H1 (cell line): Measurements from ENCODE around the gene GCFC2. TPM values are rescaled to one million over a fixed set of nuclear protein-coding genes. Genes with fewer than 3 reads are reported as not detected.

Source experiments
- CTCF ChIA-PET: fragments of 300-600 bp; sonication (Branson Sonifier 250); formaldehyde crosslinking; loops from one replicate; lab custom pipeline; 2021; ENCODE audit not compliant: partially characterized antibody; lab: Charles Lee
- POLR2A ChIA-PET: fragments of 300-600 bp; sonication (Branson Sonifier 250); formaldehyde crosslinking; loops from one replicate; lab custom pipeline; 2021; ENCODE audit warnings: inconsistent platforms; ENCODE audit not compliant: partially characterized antibody; lab: Charles Lee
- DNase-seq, 2 experiments: peaks; one replicate each; pipeline versions ENCODE4 v3.0.0 to v3.0.0-alpha.2; 2010 to 2022; ENCODE audit warnings: low spot score in 2 of 2, low read depth in 1 of 2, mixed read lengths in 1 of 2
- FAIRE-seq: peaks from 2 replicates; lab custom pipeline; 2011; peaks lifted over from hg19 to GRCh38; lab: Jason Lieb, UNC
- H2AFZ ChIP-seq: 2 replicates; pipeline ENCODE4 v1.8.1; 2012; ENCODE audit warnings: low read length, inconsistent platforms
- H2AK5ac ChIP-seq: 2 replicates; pipeline ENCODE4 v1.6.1; 2013; ENCODE audit warnings: low read depth, low read length
- H2BK120ac ChIP-seq: replicated peaks from 2 replicates; pipeline ENCODE3; 2013; ENCODE audit warnings: low read depth, low read length, inconsistent platforms
- H2BK12ac ChIP-seq: 2 replicates; pipeline ENCODE4 v1.6.1; 2013; ENCODE audit warnings: low read depth, low read length
- H2BK15ac ChIP-seq: 2 replicates; pipeline ENCODE4 v1.6.1; 2013; ENCODE audit warnings: low read length
- H2BK20ac ChIP-seq: 2 replicates; pipeline ENCODE4 v1.6.1; 2013; ENCODE audit warnings: low read length
- H2BK5ac ChIP-seq: 2 replicates; pipeline ENCODE4 v1.6.1; 2013; ENCODE audit warnings: low read depth, low read length
- H3K14ac ChIP-seq: 2 replicates; pipeline ENCODE4 v1.6.1; 2013; ENCODE audit warnings: inconsistent platforms; ENCODE audit not compliant: insufficient read length
- H3K18ac ChIP-seq: 2 replicates; pipeline ENCODE4 v1.6.1; 2013; ENCODE audit warnings: low read length; ENCODE audit errors: extremely low read depth
- H3K23ac ChIP-seq: 2 replicates; pipeline ENCODE4 v1.6.1; 2013; ENCODE audit warnings: inconsistent platforms; ENCODE audit not compliant: insufficient read length
- H3K23me2 ChIP-seq: 2 replicates; pipeline ENCODE4 v1.6.1; 2013; ENCODE audit warnings: low read depth, low read length
- H3K27ac ChIP-seq: 2 replicates; pipeline ENCODE4 v1.6.1; 2011; ENCODE audit warnings: low read depth, low read length, inconsistent platforms
- H3K27me3 ChIP-seq, 4 experiments: replicated peaks in 1 of 4; 1 replicate in 1 of 4; 2 replicates in 3 of 4; pipeline versions ENCODE4 v1.6.1 to v1.8.1; 2011 to 2013; ENCODE audit warnings: low read length in 3 of 4, mild to moderate bottlenecking in 3 of 4, inconsistent platforms in 2 of 4, mixed read lengths in 2 of 4, moderate library complexity in 1 of 4; ENCODE audit not compliant: control insufficient read depth in 3 of 4, insufficient read depth in 3 of 4; ENCODE audit errors: extremely low read depth in 1 of 4
- H3K36me3 ChIP-seq, 4 experiments: 2 replicates each; pipeline versions ENCODE4 v1.6.1 to v1.8.1; 2011 to 2013; ENCODE audit warnings: mild to moderate bottlenecking in 4 of 4, low read length in 3 of 4, moderate library complexity in 2 of 4, control low read depth in 1 of 4, inconsistent platforms in 1 of 4; ENCODE audit not compliant: insufficient read depth in 4 of 4, control insufficient read depth in 2 of 4
- H3K4ac ChIP-seq: replicated peaks from 2 replicates; pipeline ENCODE3; 2013; ENCODE audit warnings: low read length, low read depth, mixed read lengths, inconsistent platforms; ENCODE audit not compliant: insufficient read length
- H3K4me1 ChIP-seq, 4 experiments: replicated peaks in 1 of 4; 1 replicate in 1 of 4; 2 replicates in 3 of 4; pipeline versions ENCODE4 v1.6.1 to v1.8.1; 2011 to 2013; ENCODE audit warnings: low read length in 3 of 4, inconsistent platforms in 2 of 4, mixed read lengths in 1 of 4; ENCODE audit not compliant: insufficient read depth in 4 of 4, control insufficient read depth in 3 of 4
- H3K4me2 ChIP-seq, 2 experiments: 2 replicates each; pipeline versions ENCODE4 v1.6.1 to v1.8.1; 2011 to 2013; ENCODE audit warnings: low read depth in 2 of 2, low read length in 2 of 2, control low read depth in 1 of 2, inconsistent platforms in 1 of 2, mild to moderate bottlenecking in 1 of 2; ENCODE audit not compliant: insufficient read depth in 1 of 2
- H3K4me3 ChIP-seq, 4 experiments: fragments of 200-600, 300-600 bp in 1 of 4; sonication (generic), shearing (Covaris generic), sonication (Bioruptor Twin) in 1 of 4; 2 replicates each; pipeline versions ENCODE4 v1.5.1 to v1.8.1; 2011 to 2016; ENCODE audit warnings: low read length in 4 of 4, low read depth in 3 of 4, control low read depth in 2 of 4, inconsistent platforms in 2 of 4, mild to moderate bottlenecking in 2 of 4, mixed read lengths in 1 of 4, moderate library complexity in 1 of 4; ENCODE audit not compliant: insufficient read depth in 2 of 4; ENCODE audit errors: extremely low read depth in 1 of 4
- H3K56ac ChIP-seq: replicated peaks from 2 replicates; pipeline ENCODE3; 2013; ENCODE audit warnings: low read depth, mild to moderate bottlenecking, mixed read lengths, low read length, inconsistent platforms; ENCODE audit not compliant: insufficient read length
- H3K79me1 ChIP-seq: 2 replicates; pipeline ENCODE4 v1.6.1; 2013; ENCODE audit warnings: low read depth, low read length, control low read depth
- H3K79me2 ChIP-seq, 2 experiments: 2 replicates each; pipeline versions ENCODE4 v1.6.1 to v1.8.1; 2012 to 2013; ENCODE audit warnings: low read length in 2 of 2, mild to moderate bottlenecking in 2 of 2, inconsistent platforms in 1 of 2; ENCODE audit not compliant: insufficient read depth in 2 of 2, control insufficient read depth in 1 of 2
- H3K9ac ChIP-seq, 4 experiments: replicated peaks in 1 of 4; 1 replicate in 1 of 4; 2 replicates in 3 of 4; pipeline versions ENCODE4 v1.6.1 to v1.8.1; 2011 to 2013; ENCODE audit warnings: low read depth in 3 of 4, low read length in 3 of 4, control low read depth in 2 of 4, mild to moderate bottlenecking in 2 of 4, moderate library complexity in 2 of 4, inconsistent platforms in 1 of 4; ENCODE audit errors: extremely low read depth in 1 of 4
- H3K9me3 ChIP-seq, 2 experiments: 2 replicates each; pipeline versions ENCODE4 v1.6.1 to v1.8.1; 2012 to 2013; ENCODE audit warnings: mild to moderate bottlenecking in 2 of 2, moderate library complexity in 2 of 2, control low read depth in 1 of 2, inconsistent platforms in 1 of 2, low read depth in 1 of 2, low read length in 1 of 2, mixed read lengths in 1 of 2; ENCODE audit not compliant: insufficient read depth in 2 of 2
- H4K20me1 ChIP-seq, 2 experiments: replicated peaks in 1 of 2; 2 replicates each; pipeline versions ENCODE3 to v1.8.1; 2011 to 2013; ENCODE audit warnings: inconsistent platforms in 2 of 2, low read length in 2 of 2, mild to moderate bottlenecking in 1 of 2; ENCODE audit not compliant: insufficient read depth in 2 of 2, control insufficient read depth in 1 of 2
- H4K5ac ChIP-seq: 2 replicates; pipeline ENCODE4 v1.6.1; 2013; ENCODE audit warnings: low read length, low read depth, mixed read lengths, inconsistent platforms; ENCODE audit not compliant: insufficient read length
- H4K8ac ChIP-seq: 2 replicates; pipeline ENCODE4 v1.8.0; 2013; ENCODE audit warnings: mild to moderate bottlenecking, moderate library complexity, low read length, inconsistent platforms; ENCODE audit not compliant: insufficient read depth; ENCODE audit errors: extremely low read depth
- H4K91ac ChIP-seq: replicated peaks from 2 replicates; pipeline ENCODE3; 2013; ENCODE audit warnings: low read length, mixed read lengths, inconsistent platforms; ENCODE audit not compliant: insufficient read length
- ATF2 ChIP-seq: IDR thresholded peaks from 2 replicates; pipeline ENCODE4 v1.6.1; 2012; ENCODE audit warnings: low read length, inconsistent platforms
- BRCA1 ChIP-seq: IDR thresholded peaks from 2 replicates; pipeline ENCODE4 v1.6.1; 2012; ENCODE audit warnings: low read depth, low read length, improper control_type of control experiment
- CEBPB ChIP-seq: IDR thresholded peaks from 2 replicates; pipeline ENCODE4 v1.6.1; 2012; ENCODE audit warnings: low read depth, low read length
- CTBP2 ChIP-seq: IDR thresholded peaks from 2 replicates; pipeline ENCODE4 v1.7.0; 2011; ENCODE audit warnings: borderline replicate concordance, mild to moderate bottlenecking, moderate library complexity, mixed read lengths, low read length; ENCODE audit not compliant: insufficient read depth, insufficient read length
- KDM1A ChIP-seq: fragments of 200-600, 300-600 bp; sonication (generic); IDR thresholded peaks from 2 replicates; pipeline ENCODE4 v1.7.1; 2016; ENCODE audit warnings: mild to moderate bottlenecking, low read length, borderline replicate concordance
- NRF1 ChIP-seq: IDR thresholded peaks from 2 replicates; pipeline ENCODE4 v1.6.1; 2011; ENCODE audit warnings: mild to moderate bottlenecking, low read depth, low read length, improper control_type of control experiment
- SP4 ChIP-seq: IDR thresholded peaks from 2 replicates; pipeline ENCODE4 v1.6.1; 2012; ENCODE audit warnings: low read length, inconsistent platforms
- TAF7 ChIP-seq: optimal IDR thresholded peaks from 2 replicates; pipeline ENCODE3; 2011; ENCODE audit warnings: low read depth, mild to moderate bottlenecking, inconsistent platforms, low read length, moderate library complexity, borderline replicate concordance
- whole genome bisulfite sequencing, 2 experiments: shearing (Covaris generic) in 1 of 2; methylation state at CpG; one replicate each; pipeline versions ENCODE4 v1.1.6 to v1.1.7; 2013 to 2015; ENCODE audit warnings: low lambda C conversion rate in 2 of 2, mixed read lengths in 2 of 2, inconsistent platforms in 1 of 2, low coverage in 1 of 2, missing lambda C conversion rate in 1 of 2; ENCODE audit not compliant: insufficient replicate concordance in 2 of 2, insufficient coverage in 1 of 2, insufficient read length in 1 of 2; ENCODE audit errors: extremely low coverage in 1 of 2, missing lambda C conversion rate in 1 of 2; 5-methylcytosine and 5-hydroxymethylcytosine counted together
- polyA plus RNA-seq, 7 experiments: library from polyadenylated mRNA; depleted of rRNA in 3 of 7; stranded (reverse) in 5 of 7; unstranded in 2 of 7; fragments of >200 nt in 5 of 7; fragments of 200-250 nt in 2 of 7; gene quantifications; 1 replicate in 5 of 7; 2 replicates in 1 of 7; 4 replicates in 1 of 7; pipeline versions ENCODE4 v1.2.1 to v1.2.3, GENCODE V29; 2011 to 2013; ENCODE audit warnings: missing spikeins in 2 of 7, mixed read lengths in 2 of 7
- total RNA-seq: library from RNA; stranded (reverse); fragmentation: NEBNext Ultra II Directional; extraction: Animal tissue kit (Norgen Biotek cat#: 25700); gene quantifications from 2 replicates; pipeline ENCODE4 v1.2.1, GENCODE V29; 2021

The GCFC2 gene
- total and polyA plus RNA-seq, 2 of the 8 experiments (the other 6 are each of a cell fraction or from before 2014, with no cell fraction given), result 5.6 to 19.1 TPM

DNA sequence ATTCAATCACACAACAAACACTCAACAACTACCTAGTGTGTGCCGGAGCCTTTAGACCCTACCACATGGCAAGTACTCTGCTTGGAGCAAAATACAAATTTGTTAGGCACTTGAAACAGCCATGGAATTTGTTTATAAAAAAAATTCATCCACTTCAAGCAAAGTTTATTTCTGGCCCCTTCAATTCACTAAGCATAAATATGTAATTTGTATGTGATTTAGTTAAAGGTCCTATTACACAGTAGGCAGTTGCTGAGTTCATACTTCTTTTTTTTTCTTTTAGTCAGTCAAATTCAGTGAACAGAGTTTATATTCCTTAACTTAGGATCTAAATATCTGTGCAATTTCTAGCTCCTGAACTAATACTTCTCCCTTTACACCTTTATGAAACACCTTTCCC lies 22.5 kb downstream of the GCFC2 start:
- H3K9me3 ChIP-seq, result no peaks in the 10 kb centered on the region
- no peaks in the 10 kb centered on the region for H3K79me2 ChIP-seq
- H3K23me2 ChIP-seq, result no peaks in the 10 kb centered on the region
- H2BK15ac ChIP-seq, result no peak overlapping the region
- no peaks in the 10 kb centered on the region for H3K27me3 ChIP-seq
- no peaks in the 10 kb centered on the region; the same call in 1 of the 2 replicates for H3K79me1 ChIP-seq
- H4K20me1 ChIP-seq, result no peaks in the 10 kb centered on the region
- WGBS, 2 experiments, result 100% methylated on average over 1 of the region's 1 CpG; no CpG with 5 or more reads in 1 of the 2 experiments
- ChIA-PET POLR2A (no interaction called here), CTCF (interaction anchor here (0.9 kb wide), 1 partner anchor 11 kb away, joined by 3 read pairs; no protein-coding TSS in a partner anchor)
- H2BK120ac ChIP-seq, result no peak overlapping the region
- H3K4me2 ChIP-seq, result no peak overlapping the region
- H2AK5ac ChIP-seq, result no peak overlapping the region
- peaks cover 2 to 41% (median 11%) of the 10 kb centered on the region in 4 experiments; a peak in 7 of 8 replicates for H3K36me3 ChIP-seq
- no peak overlapping the region for H4K91ac ChIP-seq
- DNase-seq (no peak), FAIRE-seq (no peak)
- H2BK12ac ChIP-seq, result no peak overlapping the region
- H2BK5ac ChIP-seq, result no peak overlapping the region
- no peak overlapping the region for H3K9ac ChIP-seq
- H3K4me1 ChIP-seq, result no peaks in the 10 kb centered on the region
- no peak overlapping the region for H3K27ac ChIP-seq
- H3K4me3 ChIP-seq, result no peak overlapping the region
- H2AFZ ChIP-seq, result no peak overlapping the region
- no peak overlapping the region for H3K4ac ChIP-seq
- no peak overlapping the region for H2BK20ac ChIP-seq
- H3K56ac ChIP-seq, result no peak overlapping the region
- no peak overlapping the region for H4K8ac ChIP-seq
- TF ChIP-seq BRCA1 (no peak), ATF2 (no peak), NRF1 (no peak), CTBP2 (no peak), SP4 (no peak), CEBPB (no peak), TAF7 (no peak), KDM1A (no peak)
- H3K18ac ChIP-seq, result no peak overlapping the region
- H3K14ac ChIP-seq, result no peak overlapping the region
- H3K23ac ChIP-seq, result no peak overlapping the region
- H4K5ac ChIP-seq, result no peak overlapping the region
